ENCODE measurements around the gene CDK7. TPM values are rescaled to one million over a fixed set of nuclear protein-coding genes. Genes with fewer than 3 reads are reported as not detected.

Gene CDK7
- total and polyA plus RNA-seq, 2 experiments from 2014 or later, result 27.8 to 87.5 TPM

GRCh38 chr5:69315972-69316371 lies 81.3 kb downstream of the CDK7 start:
- Histone ChIP-seq H3K27me3 (no peaks in the 10 kb centered on the region), H3K4me1 (ENCODE audit: low read depth) (no peaks in the 10 kb centered on the region), H3K4me3 (no peak overlapping the region), H3K9me3 (ENCODE audit: low read depth) (no peaks in the 10 kb centered on the region), H3K27ac (no peak overlapping the region), H3K36me3 (no peaks in the 10 kb centered on the region)
- DNase-seq (ENCODE audit: low read depth in 1 of 2, low spot score in 1 of 2), result no peak
- no peak for TF ChIP-seq CTCF (IDR thresholded peaks at IDR 0.05; ENCODE audit: low read depth, low read length)

DNA sequence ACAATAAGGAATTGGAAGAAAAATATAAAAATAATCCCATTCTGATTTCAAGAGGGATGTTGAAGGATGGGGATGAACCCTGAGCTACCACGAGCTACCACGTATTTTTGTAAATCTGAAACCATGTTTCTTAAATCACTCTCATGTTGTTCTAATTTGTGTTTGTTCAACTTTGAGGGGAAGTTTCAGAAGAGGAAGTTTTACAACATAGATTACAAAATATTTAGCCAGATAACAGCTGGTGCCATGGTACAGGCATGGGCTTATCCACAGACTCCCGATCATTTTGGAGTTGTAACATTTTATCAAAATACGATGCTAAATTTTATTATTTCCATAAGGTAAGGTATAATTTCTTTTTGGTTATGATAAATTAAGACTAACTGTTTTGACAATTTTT lies 82.7 kb downstream of the CDK7 start:
- DNase-seq (ENCODE audit: low read depth in 1 of 2, low spot score in 1 of 2), result no peak
- no peak for TF ChIP-seq CTCF (IDR thresholded peaks at IDR 0.05; ENCODE audit: low read depth, low read length)
- H3K36me3 ChIP-seq, result no peaks in the 10 kb centered on the region
- H3K4me1 ChIP-seq (ENCODE audit: low read depth), result no peaks in the 10 kb centered on the region
- no peak overlapping the region for H3K4me3 ChIP-seq
- H3K9me3 ChIP-seq (ENCODE audit: low read depth), result no peaks in the 10 kb centered on the region
- no peaks in the 10 kb centered on the region for H3K27me3 ChIP-seq
- no peak overlapping the region for H3K27ac ChIP-seq

- no peaks in the 10 kb centered on the region for H3K27me3 ChIP-seq
- no peak overlapping the region for H3K4me3 ChIP-seq
- no peaks in the 10 kb centered on the region for H3K9me3 ChIP-seq (ENCODE audit: low read depth)
- H3K27ac ChIP-seq, result no peak overlapping the region
- no peaks in the 10 kb centered on the region for H3K36me3 ChIP-seq
- no peak for DNase-seq (ENCODE audit: low read depth in 1 of 2, low spot score in 1 of 2)
- no peaks in the 10 kb centered on the region for H3K4me1 ChIP-seq (ENCODE audit: low read depth)
- no peak for TF ChIP-seq CTCF (IDR thresholded peaks at IDR 0.05; ENCODE audit: low read depth, low read length)
Observed at GRCh38 chr5:69326365-69326764, 91.7 kb downstream of the CDK7 start.

Other genes with a start within 250 kb of the CDK7 start
- 39.0 and 41.2 TPM in 2 replicates for gene SLC30A5, start 140.9 kb upstream of the CDK7 start, total RNA-seq
- gene SLC30A5, start 140.9 kb upstream of the CDK7 start, polyA plus RNA-seq, result 45.5 and 54.3 TPM in 2 replicates
- 24.1 and 143 TPM in 2 replicates for gene CCNB1, start 67.7 kb upstream of the CDK7 start, total RNA-seq
- gene CCNB1, start 67.7 kb upstream of the CDK7 start, polyA plus RNA-seq, result 37.1 and 281 TPM in 2 replicates
- 17.7 and 26.7 TPM in 2 replicates for gene CENPH, start 45.3 kb upstream of the CDK7 start, total RNA-seq
- 22.2 and 36.0 TPM in 2 replicates for gene CENPH, start 45.3 kb upstream of the CDK7 start, polyA plus RNA-seq
- gene CCDC125, start 97.9 kb downstream of the CDK7 start, total RNA-seq, result 0.81 and 4.4 TPM in 2 replicates
- 0.65 and 1.9 TPM in 2 replicates for gene CCDC125, start 97.9 kb downstream of the CDK7 start, polyA plus RNA-seq
- 13.4 and 22.5 TPM in 2 replicates for gene AK6, start 134.6 kb downstream of the CDK7 start, total RNA-seq
- gene AK6, start 134.6 kb downstream of the CDK7 start, polyA plus RNA-seq, result 69.7 and 70.6 TPM in 2 replicates
- gene TAF9, start 134.6 kb downstream of the CDK7 start, total RNA-seq, result 65.6 and 80.4 TPM in 2 replicates
- gene TAF9, start 134.6 kb downstream of the CDK7 start, polyA plus RNA-seq, result 104 and 110 TPM in 2 replicates
- 18.8 and 26.0 TPM in 2 replicates for gene RAD17, start 134.9 kb downstream of the CDK7 start, total RNA-seq
- gene RAD17, start 134.9 kb downstream of the CDK7 start, polyA plus RNA-seq, result 29.0 and 34.1 TPM in 2 replicates
- gene MARVELD2, start 180.2 kb downstream of the CDK7 start, total RNA-seq, result 3.7 and 4.9 TPM in 2 replicates
- 4.9 TPM in 2 replicates for gene MARVELD2, start 180.2 kb downstream of the CDK7 start, polyA plus RNA-seq

Data from cardiac muscle cell (in vitro differentiated cells and primary cell).